Thyroid gland (tissue), 4 donors: Measurements from ENCODE around the gene TET3. TPM values are rescaled to one million over a fixed set of nuclear protein-coding genes. Genes with fewer than 3 reads are reported as not detected.
A peak's percentile ranks its signal among the peaks of the same experiment; 100 is the strongest.

Experiments
- DNase-seq, 2 donors: peaks; one replicate each; pipeline ENCODE4 v3.0.0-alpha.2; 2019
- H3K27ac ChIP-seq, 3 donors: fragments of 200-600 bp; sonication (generic); 1 replicate in 2 of 3; 2 replicates in 1 of 3; pipeline ENCODE4 v1.5.1; 2016 to 2019; ENCODE audit warnings: mild to moderate bottlenecking in 1 of 3, moderate library complexity in 1 of 3
- H3K27me3 ChIP-seq: fragments of 200-600 bp; sonication (generic); one replicate; pipeline ENCODE4 v1.5.1; 2019
- H3K36me3 ChIP-seq, 2 donors: fragments of 200-600 bp; sonication (generic); one replicate each; pipeline ENCODE4 v1.5.1; 2016 to 2019
- H3K4me1 ChIP-seq, 2 donors: fragments of 200-600 bp; sonication (generic); one replicate each; pipeline ENCODE4 v1.5.1; 2017 to 2019
- H3K4me3 ChIP-seq, 3 donors: fragments of 200-600 bp; sonication (generic); replicated peaks in 1 of 3; 1 replicate in 2 of 3; 2 replicates in 1 of 3; pipeline ENCODE4 v1.5.1; 2016; ENCODE audit warnings: mild to moderate bottlenecking in 1 of 3
- H3K9me3 ChIP-seq: fragments of 200-600 bp; sonication (generic); one replicate; pipeline ENCODE4 v1.5.1; 2017
- POLR2A ChIP-seq, 2 donors: fragments of 450-650 bp; IDR thresholded peaks; one replicate each; pipeline ENCODE4 v1.6.1; 2017; ENCODE audit warnings: antibody characterized with exemption in 2 of 2, mild to moderate bottlenecking in 2 of 2, moderate library complexity in 1 of 2
- WGBS, 2 donors: methylation state at CpG; one replicate each; pipeline ENCODE4 v1.1.5; 2017; 5-methylcytosine and 5-hydroxymethylcytosine counted together
- intact Hi-C: fragments of 100-400 bp; cut with DNase I; formaldehyde crosslinking; loops from one replicate; pipeline ENCODE4 v1.15.1; 2023
- total RNA-seq, 4 donors: library from RNA; depleted of rRNA; stranded (reverse); fragments of >200 nt; gene quantifications; one replicate each; pipeline ENCODE4 v1.2.3, GENCODE V29; 2016
- TF ChIP-seq, protein P1 (sequence below), 6 experiments: fragments of 200-600 bp in 3 of 6; fragments of 450-650 bp in 3 of 6; sonication (generic) in 3 of 6; IDR thresholded peaks; one replicate each; pipeline ENCODE4 v1.5.1; 2016 to 2019; ENCODE audit warnings: antibody characterized with exemption in 6 of 6, mild to moderate bottlenecking in 2 of 6, inconsistent platforms in 1 of 6, moderate library complexity in 1 of 6

TET3 gene
- total RNA-seq: 10 to 100 TPM in 1 of 4 donors, 1 to 10 TPM in 3; 6.4 to 10.8 (median 7.5) TPM

- Histone ChIP-seq H3K27ac (peak within 1 kb of the TSS; percentile 78 to 93 (median 92)), H3K27me3 (no peaks in the 10 kb centered on the region), H3K9me3 (no peaks in the 10 kb centered on the region), H3K36me3 (no peaks in the 10 kb centered on the region), H3K4me3 (peak within 1 kb of the TSS; percentile 34 to 55 (median 41)), H3K4me1 (peaks cover 39 to 64% of the 10 kb centered on the region in 2 donors)
- peak; percentile 57 to 59 for DNase-seq
- intact Hi-C loops: loop anchor here (10.0 kb wide), 1 partner anchor 150 kb away; no protein-coding TSS in a partner anchor
- TF ChIP-seq POLR2A (IDR thresholded peaks at IDR 0.05): no peak
- TF ChIP-seq, protein P1, sequence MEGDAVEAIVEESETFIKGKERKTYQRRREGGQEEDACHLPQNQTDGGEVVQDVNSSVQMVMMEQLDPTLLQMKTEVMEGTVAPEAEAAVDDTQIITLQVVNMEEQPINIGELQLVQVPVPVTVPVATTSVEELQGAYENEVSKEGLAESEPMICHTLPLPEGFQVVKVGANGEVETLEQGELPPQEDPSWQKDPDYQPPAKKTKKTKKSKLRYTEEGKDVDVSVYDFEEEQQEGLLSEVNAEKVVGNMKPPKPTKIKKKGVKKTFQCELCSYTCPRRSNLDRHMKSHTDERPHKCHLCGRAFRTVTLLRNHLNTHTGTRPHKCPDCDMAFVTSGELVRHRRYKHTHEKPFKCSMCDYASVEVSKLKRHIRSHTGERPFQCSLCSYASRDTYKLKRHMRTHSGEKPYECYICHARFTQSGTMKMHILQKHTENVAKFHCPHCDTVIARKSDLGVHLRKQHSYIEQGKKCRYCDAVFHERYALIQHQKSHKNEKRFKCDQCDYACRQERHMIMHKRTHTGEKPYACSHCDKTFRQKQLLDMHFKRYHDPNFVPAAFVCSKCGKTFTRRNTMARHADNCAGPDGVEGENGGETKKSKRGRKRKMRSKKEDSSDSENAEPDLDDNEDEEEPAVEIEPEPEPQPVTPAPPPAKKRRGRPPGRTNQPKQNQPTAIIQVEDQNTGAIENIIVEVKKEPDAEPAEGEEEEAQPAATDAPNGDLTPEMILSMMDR (IDR thresholded peaks at IDR 0.05): no peak
- 0 to 2% methylated on average over 10 to 29 of the region's 85 CpGs for WGBS, 2 donors
Observed at GRCh38 chr2:73984203-73984921, at the start of gene TET3. TET3 (plus strand) TSS chr2:73984910; CDS start chr2:73986404, 1,494 bp downstream.

DNA sequence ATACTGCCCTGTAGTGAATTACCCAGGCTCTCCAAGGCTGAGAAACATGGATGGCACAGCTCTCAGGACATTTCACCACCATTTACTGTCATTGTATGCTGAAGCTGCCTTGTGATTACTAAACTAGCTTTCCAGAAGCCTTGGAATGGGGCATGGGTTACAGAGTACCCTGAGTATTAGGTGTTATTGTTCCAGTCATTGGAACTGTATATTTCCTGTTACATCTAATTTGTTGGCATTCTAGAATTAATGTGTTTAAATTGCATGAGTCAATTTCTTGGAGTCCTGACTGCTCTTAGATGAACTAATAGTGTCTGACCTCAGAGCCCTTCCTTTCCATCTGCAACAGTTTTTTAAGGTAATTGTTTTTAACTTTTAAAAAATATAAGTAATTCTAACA is 49.1 kb upstream of the TET3 start:
- no peak overlapping the region for H3K4me3 ChIP-seq
- H3K9me3 ChIP-seq: no peaks in the 10 kb centered on the region
- peaks cover 0 to 7% of the 10 kb centered on the region in 2 donors for H3K36me3 ChIP-seq
- no peaks in the 10 kb centered on the region for H3K4me1 ChIP-seq
- intact Hi-C loops: no loop called here
- H3K27ac ChIP-seq: no peak overlapping the region
- no peak for DNase-seq
- H3K27me3 ChIP-seq: no peaks in the 10 kb centered on the region
- TF ChIP-seq, protein P1 (IDR thresholded peaks at IDR 0.05): no peak
- TF ChIP-seq POLR2A (IDR thresholded peaks at IDR 0.05): no peak

GRCh38 chr2:73937103-73937885 is 47.4 kb upstream of the TET3 start:
- 90 to 91% methylated on average over 4 of the region's 4 CpGs for WGBS, 2 donors
- H3K4me1 ChIP-seq: no peaks in the 10 kb centered on the region
- no peak overlapping the region for H3K4me3 ChIP-seq
- H3K9me3 ChIP-seq: no peaks in the 10 kb centered on the region
- intact Hi-C loops: no loop called here
- no peak overlapping the region for H3K27ac ChIP-seq
- H3K27me3 ChIP-seq: no peaks in the 10 kb centered on the region
- no peak for TF ChIP-seq POLR2A (IDR thresholded peaks at IDR 0.05)
- TF ChIP-seq, protein P1 (IDR thresholded peaks at IDR 0.05): no peak
- DNase-seq: no peak
- H3K36me3 ChIP-seq: peaks cover 0 to 7% of the 10 kb centered on the region in 2 donors

DNA sequence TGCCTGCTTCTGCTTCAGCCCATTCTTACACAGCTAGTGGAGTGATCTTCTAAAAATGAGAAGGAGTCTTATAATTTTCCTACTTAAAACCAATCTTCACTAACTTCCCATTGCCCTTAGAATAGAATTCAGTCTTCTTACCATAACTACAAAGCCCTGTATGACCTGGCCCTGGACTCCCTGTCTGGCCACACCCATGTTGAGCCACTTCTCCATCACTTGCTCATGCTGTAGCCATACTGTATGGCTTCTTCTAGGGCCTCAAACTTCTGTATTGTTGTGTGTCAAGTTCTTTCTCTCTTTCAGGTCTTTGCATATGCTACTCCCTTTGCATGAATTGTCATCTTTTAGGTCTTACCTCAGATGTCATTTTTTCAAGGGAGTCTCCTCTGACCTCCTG is 46.8 kb upstream of the TET3 start:
- H3K4me3 ChIP-seq: no peak overlapping the region
- H3K36me3 ChIP-seq: peaks cover 0 to 4% of the 10 kb centered on the region in 2 donors
- H3K27me3 ChIP-seq: no peaks in the 10 kb centered on the region
- H3K9me3 ChIP-seq: no peaks in the 10 kb centered on the region
- intact Hi-C loops: no loop called here
- TF ChIP-seq POLR2A (IDR thresholded peaks at IDR 0.05): no peak
- TF ChIP-seq, protein P1 (IDR thresholded peaks at IDR 0.05): no peak
- no peak for DNase-seq
- H3K4me1 ChIP-seq: no peaks in the 10 kb centered on the region
- H3K27ac ChIP-seq: no peak overlapping the region
